IPS DF 6.9 (cell line): ENCODE data around the gene MCOLN3.
A peak's percentile ranks its signal among the peaks of the same experiment; 100 is the strongest.

ENCODE experiments used
- DNase-seq: peaks from one replicate; pipeline ENCODE4 v3.0.0-alpha.2; 2013; ENCODE audit warnings: low read depth, low spot score
- H3K27ac ChIP-seq: one replicate; pipeline ENCODE4 v1.5.1; 2013; ENCODE audit warnings: low read length, control low read depth
- H3K27me3 ChIP-seq: 2 replicates; pipeline ENCODE4 v1.6.1; 2013; ENCODE audit warnings: mild to moderate bottlenecking, low read length; ENCODE audit not compliant: control insufficient read depth, insufficient read depth
- H3K36me3 ChIP-seq: 2 replicates; pipeline ENCODE4 v1.6.1; 2013; ENCODE audit warnings: low read length; ENCODE audit not compliant: control insufficient read depth, insufficient read depth
- H3K4me1 ChIP-seq: 2 replicates; pipeline ENCODE4 v1.6.1; 2013; ENCODE audit warnings: low read length; ENCODE audit not compliant: control insufficient read depth, insufficient read depth
- H3K4me3 ChIP-seq: 2 replicates; pipeline ENCODE4 v1.5.1; 2013; ENCODE audit warnings: mild to moderate bottlenecking, low read length
- H3K9me3 ChIP-seq: 2 replicates; pipeline ENCODE4 v1.6.1; 2013; ENCODE audit warnings: low read length, inconsistent platforms; ENCODE audit not compliant: control insufficient read depth, insufficient read depth
- WGBS: extraction: QIAGEN DNeasy Blood & Tissue Kit; methylation state at CpG from one replicate; pipeline ENCODE4 v1.1.7; 2013; ENCODE audit warnings: mixed read lengths, missing lambda C conversion rate; ENCODE audit not compliant: insufficient read length, insufficient coverage; 5-methylcytosine and 5-hydroxymethylcytosine counted together

The MCOLN3 gene

GRCh38 chr1:85070972-85071492, 22.7 kb upstream of the MCOLN3 start:
- H3K36me3 ChIP-seq, result no peaks in the 10 kb centered on the region
- no CpG with 5 or more reads among the region's 3 CpGs for WGBS
- no peaks in the 10 kb centered on the region for H3K9me3 ChIP-seq
- no peaks in the 10 kb centered on the region for H3K27me3 ChIP-seq
- H3K27ac ChIP-seq, result no peak overlapping the region
- H3K4me1 ChIP-seq, result no peaks in the 10 kb centered on the region
- no peak for DNase-seq
- no peak overlapping the region for H3K4me3 ChIP-seq

GRCh38 chr1:85068846-85069245, 20.5 kb upstream of the MCOLN3 start:
- no CpG with 5 or more reads among the region's 2 CpGs for WGBS
- Histone ChIP-seq H3K27ac (no peak overlapping the region), H3K36me3 (no peaks in the 10 kb centered on the region), H3K4me1 (no peaks in the 10 kb centered on the region), H3K9me3 (no peaks in the 10 kb centered on the region), H3K4me3 (no peak overlapping the region), H3K27me3 (no peaks in the 10 kb centered on the region)
- DNase-seq, result no peak

GRCh38 chr1:85065550-85065949, 17.2 kb upstream of the MCOLN3 start:
- Histone ChIP-seq H3K4me3 (no peak overlapping the region), H3K9me3 (no peaks in the 10 kb centered on the region), H3K27ac (no peak overlapping the region), H3K4me1 (no peaks in the 10 kb centered on the region), H3K27me3 (no peaks in the 10 kb centered on the region), H3K36me3 (no peaks in the 10 kb centered on the region)
- WGBS, result no CpG with 5 or more reads among the region's 1 CpG
- no peak for DNase-seq

GRCh38 chr1:85062425-85063026, 14.2 kb upstream of the MCOLN3 start:
- Histone ChIP-seq H3K27me3 (no peaks in the 10 kb centered on the region), H3K27ac (no peak overlapping the region), H3K36me3 (no peaks in the 10 kb centered on the region), H3K4me1 (no peaks in the 10 kb centered on the region), H3K9me3 (no peaks in the 10 kb centered on the region), H3K4me3 (no peak overlapping the region)
- WGBS, result no CpG with 5 or more reads among the region's 7 CpGs
- no peak for DNase-seq

GRCh38 chr1:85061711-85062424, 13.6 kb upstream of the MCOLN3 start:
- H3K36me3 ChIP-seq, result no peaks in the 10 kb centered on the region
- no peaks in the 10 kb centered on the region for H3K27me3 ChIP-seq
- H3K9me3 ChIP-seq, result no peaks in the 10 kb centered on the region
- H3K4me3 ChIP-seq, result peak overlapping the region; percentile 47; the same call in 1 of the 2 replicates
- H3K27ac ChIP-seq, result no peak overlapping the region
- WGBS, result no CpG with 5 or more reads among the region's 25 CpGs
- H3K4me1 ChIP-seq, result no peaks in the 10 kb centered on the region
- peak; percentile 99 for DNase-seq

GRCh38 chr1:85060038-85060437, 11.7 kb upstream of the MCOLN3 start:
- DNase-seq, result no peak

GRCh38 chr1:85059563-85059962, 11.3 kb upstream of the MCOLN3 start:
- Histone ChIP-seq H3K27ac (no peak overlapping the region), H3K9me3 (no peaks in the 10 kb centered on the region), H3K4me3 (no peak overlapping the region), H3K4me1 (no peaks in the 10 kb centered on the region), H3K36me3 (no peaks in the 10 kb centered on the region), H3K27me3 (no peaks in the 10 kb centered on the region)
- no peak for DNase-seq
- no CpG with 5 or more reads among the region's 2 CpGs for WGBS

More at GRCh38 chr1:85060038-85060437, 11.7 kb upstream of the MCOLN3 start:
- Histone ChIP-seq H3K36me3 (no peaks in the 10 kb centered on the region), H3K27me3 (no peaks in the 10 kb centered on the region), H3K4me3 (no peak overlapping the region), H3K27ac (no peak overlapping the region), H3K9me3 (no peaks in the 10 kb centered on the region), H3K4me1 (no peaks in the 10 kb centered on the region)
- WGBS, result no CpG with 5 or more reads among the region's 2 CpGs

GRCh38 chr1:85058786-85059185, 10.5 kb upstream of the MCOLN3 start:
- no peak for DNase-seq
- WGBS, result no CpG with 5 or more reads among the region's 1 CpG
- Histone ChIP-seq H3K4me3 (no peak overlapping the region), H3K4me1 (no peaks in the 10 kb centered on the region), H3K36me3 (no peaks in the 10 kb centered on the region), H3K27me3 (no peaks in the 10 kb centered on the region), H3K27ac (no peak overlapping the region), H3K9me3 (no peaks in the 10 kb centered on the region)

GRCh38 chr1:85058311-85058710, 10.0 kb upstream of the MCOLN3 start:
- no CpG with 5 or more reads among the region's 1 CpG for WGBS
- Histone ChIP-seq H3K27ac (no peak overlapping the region), H3K4me1 (no peaks in the 10 kb centered on the region), H3K27me3 (no peaks in the 10 kb centered on the region), H3K36me3 (no peaks in the 10 kb centered on the region), H3K4me3 (no peak overlapping the region), H3K9me3 (no peaks in the 10 kb centered on the region)
- no peak for DNase-seq

- no CpG with 5 or more reads among the region's 4 CpGs for WGBS
- H3K4me1 ChIP-seq, result no peaks in the 10 kb centered on the region
These were observed 6.4 kb upstream of the MCOLN3 start for GRCh38 chr1:85054664-85055063.

More at GRCh38 chr1:85054664-85055063, 6.4 kb upstream of the MCOLN3 start:
- DNase-seq, result no peak
- Histone ChIP-seq H3K9me3 (no peaks in the 10 kb centered on the region), H3K4me3 (no peak overlapping the region), H3K27ac (no peak overlapping the region), H3K36me3 (no peaks in the 10 kb centered on the region), H3K27me3 (no peaks in the 10 kb centered on the region)
